ENCODE data around the gene FLT3. TPM values are rescaled to one million over a fixed set of nuclear protein-coding genes. Genes with fewer than 3 reads are reported as not detected.

The FLT3 gene
- total and polyA plus RNA-seq, 10 of the 15 experiments (the other 5 are each of a cell fraction or from before 2014, with no cell fraction given), result 0.04 to 0.19 (median 0.11) TPM; not detected in 1

- TF ChIP-seq E2F8 (IDR thresholded peaks at IDR 0.05; ENCODE audit: low read depth, partially characterized antibody) (no peak), STAT3 (IDR thresholded peaks at IDR 0.05; ENCODE audit: low read depth, low read length) (no peak), ZBTB4 (CRISPR knock-in tag; IDR thresholded peaks at IDR 0.05) (no peak), RUNX3 (IDR thresholded peaks at IDR 0.05; ENCODE audit: low read length) (no peak), WRNIP1 (IDR thresholded peaks at IDR 0.05; ENCODE audit: borderline replicate concordance, low read depth, low read length) (no peak), KAT2A (conservative IDR thresholded peaks at IDR 0.05; ENCODE audit: control insufficient read depth, low read depth, low read length) (no peak)
Measured at GRCh38 chr13:27975564-27976361, 124.6 kb downstream of the FLT3 start (continued).
